Neural cell (in vitro differentiated cells): Measurements from ENCODE around the gene ANTXR1. TPM values are rescaled to one million over a fixed set of nuclear protein-coding genes. Genes with fewer than 3 reads are reported as not detected.

Experiments
- H2AFZ ChIP-seq: fragments of 200-600, 300-800 bp; sonication (generic), shearing (Covaris generic); 2 replicates; pipeline ENCODE4 v1.6.0; 2014; ENCODE audit warnings: low read depth, mild to moderate bottlenecking, antibody characterized with exemption, low read length, moderate library complexity
- H3F3A ChIP-seq: fragments of 200-600 bp; shearing (Covaris generic); 2 replicates; pipeline ENCODE4 v1.6.1; 2016; ENCODE audit warnings: mild to moderate bottlenecking, moderate library complexity, mixed read lengths, antibody characterized with exemption, low read length; ENCODE audit not compliant: insufficient read depth, poor library complexity, severe bottlenecking
- H3K27ac ChIP-seq: fragments of 200-600, 300-800 bp; sonication (generic), shearing (Covaris generic); 2 replicates; pipeline ENCODE4 v1.5.1; 2014; ENCODE audit warnings: mild to moderate bottlenecking, low read length, moderate library complexity
- H3K27me3 ChIP-seq: fragments of 300-800, 200-600 bp; sonication (generic), shearing (Covaris generic); 2 replicates; pipeline ENCODE4 v1.6.0; 2014; ENCODE audit warnings: mild to moderate bottlenecking, low read depth, low read length, moderate library complexity; ENCODE audit not compliant: insufficient read depth
- H3K36me3 ChIP-seq: fragments of 300-800, 200-600 bp; sonication (generic), shearing (Covaris generic); 2 replicates; pipeline ENCODE4 v1.5.1; 2014; ENCODE audit warnings: mild to moderate bottlenecking, antibody characterized with exemption, low read length, moderate library complexity; ENCODE audit not compliant: insufficient read depth
- H3K4me2 ChIP-seq: fragments of 300-800, 200-600 bp; sonication (generic), shearing (Covaris generic); 2 replicates; pipeline ENCODE4 v1.6.0; 2014; ENCODE audit warnings: mild to moderate bottlenecking, low read length
- H3K4me3 ChIP-seq: fragments of 300-800, 200-600 bp; sonication (generic), shearing (Covaris generic); 2 replicates; pipeline ENCODE4 v1.5.1; 2014; ENCODE audit warnings: mild to moderate bottlenecking, low read length, moderate library complexity
- H3K79me2 ChIP-seq: fragments of 200-600 bp; shearing (Covaris generic); replicated peaks from 2 replicates; pipeline ENCODE4 v1.6.0; 2014; ENCODE audit warnings: mild to moderate bottlenecking, low read length, moderate library complexity; ENCODE audit not compliant: insufficient read depth
- H3K9ac ChIP-seq: fragments of 300-800, 200-600 bp; sonication (generic), shearing (Covaris generic); 2 replicates; pipeline ENCODE4 v1.6.1; 2016; ENCODE audit warnings: mild to moderate bottlenecking, low read length, mixed read lengths
- H3K9me2 ChIP-seq: fragments of 200-600 bp; shearing (Covaris generic); 2 replicates; pipeline ENCODE4 v1.6.1; 2016; ENCODE audit warnings: mild to moderate bottlenecking, low read length, mixed read lengths; ENCODE audit not compliant: insufficient read depth
- H3K9me3 ChIP-seq: fragments of 200-600, 300-800 bp; sonication (generic), shearing (Covaris generic); 2 replicates; pipeline ENCODE4 v1.6.1; 2016; ENCODE audit warnings: mild to moderate bottlenecking, mixed run types, low read length, moderate library complexity, mixed read lengths
- H4K20me1 ChIP-seq: fragments of 200-600 bp; shearing (Covaris generic); 2 replicates; pipeline ENCODE4 v1.6.1; 2016; ENCODE audit warnings: mild to moderate bottlenecking, mixed run types; ENCODE audit not compliant: insufficient read depth
- CTCF ChIP-seq: fragments of 450-650 bp; IDR thresholded peaks from 2 replicates; pipeline ENCODE4 v1.5.1; 2014; ENCODE audit warnings: antibody characterized with exemption, mild to moderate bottlenecking, moderate library complexity; ENCODE audit not compliant: poor library complexity, severe bottlenecking
- EP300 ChIP-seq: fragments of 450-650 bp; conservative IDR thresholded peaks from 2 replicates; pipeline ENCODE4 v1.6.1; 2014; ENCODE audit warnings: antibody characterized with exemption, mild to moderate bottlenecking, moderate library complexity; ENCODE audit not compliant: poor library complexity, severe bottlenecking
- EZH2 ChIP-seq: fragments of 200-600, 300-800 bp; shearing (Covaris generic), sonication (generic); IDR thresholded peaks from 2 replicates; pipeline ENCODE4 v1.6.1; 2014; ENCODE audit warnings: antibody characterized with exemption, low read length, borderline replicate concordance, mild to moderate bottlenecking; ENCODE audit not compliant: insufficient read depth, poor library complexity, severe bottlenecking
- MXI1 ChIP-seq: fragments of 450-650 bp; conservative IDR thresholded peaks from 2 replicates; pipeline ENCODE4 v1.6.1; 2014; ENCODE audit warnings: antibody characterized with exemption, mild to moderate bottlenecking; ENCODE audit not compliant: poor library complexity, severe bottlenecking
- POLR2AphosphoS5 ChIP-seq: IDR thresholded peaks from 2 replicates; pipeline ENCODE4 v1.6.1; 2012
- RAD21 ChIP-seq: fragments of 450-650 bp; conservative IDR thresholded peaks from 2 replicates; pipeline ENCODE4 v1.6.1; 2014; ENCODE audit warnings: antibody characterized with exemption, mild to moderate bottlenecking, moderate library complexity
- SMC3 ChIP-seq: fragments of 450-650 bp; conservative IDR thresholded peaks from 2 replicates; pipeline ENCODE4 v1.6.1; 2014; ENCODE audit warnings: antibody characterized with exemption, mild to moderate bottlenecking, moderate library complexity; ENCODE audit not compliant: poor library complexity
- TAF1 ChIP-seq: IDR thresholded peaks from 2 replicates; pipeline ENCODE4 v1.6.1; 2012; ENCODE audit warnings: low read depth
- polyA plus RNA-seq: library from polyadenylated mRNA; depleted of rRNA; stranded (reverse); fragments of >200 nt; gene quantifications from 2 replicates; pipeline ENCODE4 v1.2.3, GENCODE V29; 2014
- TF ChIP-seq, protein P1 (sequence below): IDR thresholded peaks from 2 replicates; pipeline ENCODE4 v1.6.1; 2012; ENCODE audit warnings: borderline replicate concordance

Gene ANTXR1
- polyA plus RNA-seq, 1 donor from 2014 or later: 4.9 TPM

DNA sequence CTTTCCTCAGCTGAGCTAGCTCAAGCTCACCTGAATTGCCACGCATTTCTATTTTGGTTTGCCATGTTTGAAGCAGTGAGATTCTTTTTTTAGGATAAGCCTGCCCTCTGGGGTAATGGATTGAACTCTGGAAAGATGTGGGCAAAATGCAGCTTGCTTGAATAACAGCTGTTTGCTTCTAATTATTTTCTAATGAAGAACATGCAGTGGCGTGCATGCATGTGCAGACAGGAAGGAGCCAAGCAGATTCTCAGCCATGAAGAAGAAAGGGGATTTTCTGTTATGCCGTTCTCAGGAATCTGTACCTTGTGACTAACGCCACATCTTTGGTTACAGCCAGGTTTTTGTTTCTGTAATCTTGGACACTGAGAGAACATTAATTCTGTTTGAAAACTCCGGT, 171.2 kb downstream of the ANTXR1 start:
- Histone ChIP-seq H3K9ac (no peak overlapping the region), H3K79me2 (no peaks in the 10 kb centered on the region), H3K27ac (no peak overlapping the region), H3F3A (no peaks in the 10 kb centered on the region), H2AFZ (no peak overlapping the region), H3K9me3 (no peaks in the 10 kb centered on the region), H3K4me3 (no peak overlapping the region), H3K9me2 (no peaks in the 10 kb centered on the region), H3K36me3 (no peaks in the 10 kb centered on the region), H3K4me2 (no peak overlapping the region), H4K20me1 (no peaks in the 10 kb centered on the region), H3K27me3 (no peaks in the 10 kb centered on the region)
- TF ChIP-seq EZH2 (no peak), POLR2AphosphoS5 (no peak), EP300 (no peak), SMC3 (no peak), MXI1 (no peak), CTCF (no peak), RAD21 (no peak), TAF1 (no peak)
- TF ChIP-seq, protein P1, sequence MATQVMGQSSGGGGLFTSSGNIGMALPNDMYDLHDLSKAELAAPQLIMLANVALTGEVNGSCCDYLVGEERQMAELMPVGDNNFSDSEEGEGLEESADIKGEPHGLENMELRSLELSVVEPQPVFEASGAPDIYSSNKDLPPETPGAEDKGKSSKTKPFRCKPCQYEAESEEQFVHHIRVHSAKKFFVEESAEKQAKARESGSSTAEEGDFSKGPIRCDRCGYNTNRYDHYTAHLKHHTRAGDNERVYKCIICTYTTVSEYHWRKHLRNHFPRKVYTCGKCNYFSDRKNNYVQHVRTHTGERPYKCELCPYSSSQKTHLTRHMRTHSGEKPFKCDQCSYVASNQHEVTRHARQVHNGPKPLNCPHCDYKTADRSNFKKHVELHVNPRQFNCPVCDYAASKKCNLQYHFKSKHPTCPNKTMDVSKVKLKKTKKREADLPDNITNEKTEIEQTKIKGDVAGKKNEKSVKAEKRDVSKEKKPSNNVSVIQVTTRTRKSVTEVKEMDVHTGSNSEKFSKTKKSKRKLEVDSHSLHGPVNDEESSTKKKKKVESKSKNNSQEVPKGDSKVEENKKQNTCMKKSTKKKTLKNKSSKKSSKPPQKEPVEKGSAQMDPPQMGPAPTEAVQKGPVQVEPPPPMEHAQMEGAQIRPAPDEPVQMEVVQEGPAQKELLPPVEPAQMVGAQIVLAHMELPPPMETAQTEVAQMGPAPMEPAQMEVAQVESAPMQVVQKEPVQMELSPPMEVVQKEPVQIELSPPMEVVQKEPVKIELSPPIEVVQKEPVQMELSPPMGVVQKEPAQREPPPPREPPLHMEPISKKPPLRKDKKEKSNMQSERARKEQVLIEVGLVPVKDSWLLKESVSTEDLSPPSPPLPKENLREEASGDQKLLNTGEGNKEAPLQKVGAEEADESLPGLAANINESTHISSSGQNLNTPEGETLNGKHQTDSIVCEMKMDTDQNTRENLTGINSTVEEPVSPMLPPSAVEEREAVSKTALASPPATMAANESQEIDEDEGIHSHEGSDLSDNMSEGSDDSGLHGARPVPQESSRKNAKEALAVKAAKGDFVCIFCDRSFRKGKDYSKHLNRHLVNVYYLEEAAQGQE: no peak

DNA sequence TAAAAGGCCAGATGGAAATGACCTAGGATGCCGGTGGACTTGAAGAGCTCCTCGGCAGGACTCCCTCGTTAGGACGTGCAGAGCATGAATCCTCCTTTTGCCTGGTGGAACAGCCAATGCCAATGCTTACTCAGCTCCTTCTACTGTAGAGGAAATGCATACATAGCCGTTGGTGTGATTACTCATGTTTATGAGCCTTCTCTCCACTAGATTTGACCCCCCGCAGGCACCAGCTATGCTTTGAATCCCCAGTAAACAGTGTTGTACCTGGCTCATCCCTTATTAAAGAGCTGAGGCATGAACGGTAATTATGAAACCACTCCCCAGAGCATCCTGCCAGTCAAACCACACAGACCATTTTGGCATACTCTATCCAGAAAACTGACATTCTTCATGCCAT, 172.8 kb downstream of the ANTXR1 start:
- TF ChIP-seq CTCF (no peak), POLR2AphosphoS5 (no peak), RAD21 (no peak), EP300 (no peak), SMC3 (no peak), EZH2 (no peak), TAF1 (no peak), MXI1 (no peak)
- TF ChIP-seq, protein P1: no peak
- Histone ChIP-seq H3K9me3 (no peaks in the 10 kb centered on the region), H3F3A (no peaks in the 10 kb centered on the region), H3K36me3 (no peaks in the 10 kb centered on the region), H3K9ac (no peak overlapping the region), H3K27me3 (no peaks in the 10 kb centered on the region), H3K4me3 (no peak overlapping the region), H3K79me2 (no peaks in the 10 kb centered on the region), H2AFZ (no peak overlapping the region), H3K4me2 (no peak overlapping the region), H4K20me1 (no peaks in the 10 kb centered on the region), H3K9me2 (no peaks in the 10 kb centered on the region), H3K27ac (no peak overlapping the region)
